Measurements from ENCODE around the gene NTN1.
"Not testable (repeated sequence)": the region's sequence is repeated elsewhere in the genome, so short reads cannot be mapped to it uniquely, and the experiment has no call there.

NTN1 gene

DNA sequence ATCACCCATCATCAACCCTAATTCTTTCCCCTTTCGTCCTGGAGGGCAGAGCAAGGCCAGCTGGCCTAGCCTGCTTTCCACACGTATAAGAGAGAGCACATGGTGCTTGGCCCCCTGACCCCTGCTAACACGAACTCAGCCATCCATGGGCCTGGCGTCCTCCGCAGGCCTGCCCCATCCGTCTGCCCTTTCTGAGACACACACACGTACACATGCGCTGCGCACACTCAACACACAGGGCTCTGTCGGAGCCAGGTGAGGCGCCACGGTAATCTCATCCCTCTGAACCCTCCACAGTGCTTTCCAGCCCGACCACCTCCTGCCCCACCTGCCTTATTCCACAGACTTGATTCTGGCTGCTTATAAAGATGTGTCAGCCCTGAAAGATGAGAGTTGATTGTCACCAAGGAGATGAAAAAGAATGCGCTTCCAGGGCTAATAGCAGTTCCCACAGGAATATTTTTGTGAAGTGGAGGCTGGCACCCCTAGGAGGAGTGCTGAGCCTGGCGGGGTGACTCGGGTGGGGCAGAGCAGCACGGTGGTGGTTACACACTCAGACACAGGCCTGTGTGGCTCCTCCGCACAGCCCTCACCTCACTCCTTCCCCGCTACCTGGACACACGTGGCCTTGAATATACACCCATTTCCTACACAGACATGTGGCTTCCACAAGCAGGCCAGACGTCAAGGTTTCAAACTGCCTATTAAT, 228.1 kb downstream of the NTN1 start:
- no peak for DNase-seq (ENCODE audit: low read depth)

DNA sequence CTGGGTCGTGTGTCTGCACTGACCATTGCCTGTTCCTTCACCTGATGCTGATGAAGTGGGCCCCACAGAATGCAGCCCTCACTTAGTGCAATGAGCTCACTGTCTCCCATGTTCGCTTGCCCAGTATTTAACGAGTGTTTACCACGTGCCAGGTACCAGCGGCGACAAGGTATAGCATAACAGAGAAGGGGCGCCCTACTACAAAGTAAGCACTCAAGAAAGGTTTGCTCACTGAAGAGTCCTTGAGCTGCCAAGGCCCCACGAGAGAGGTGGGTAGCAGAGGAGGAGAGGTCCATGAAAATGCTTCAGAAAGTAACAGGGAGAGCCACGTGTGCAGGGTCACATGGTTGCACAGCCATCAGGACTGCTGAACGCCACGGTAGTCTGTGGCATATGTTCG, 230.0 kb downstream of the NTN1 start:
- no peak for DNase-seq (ENCODE audit: low read depth)

DNA sequence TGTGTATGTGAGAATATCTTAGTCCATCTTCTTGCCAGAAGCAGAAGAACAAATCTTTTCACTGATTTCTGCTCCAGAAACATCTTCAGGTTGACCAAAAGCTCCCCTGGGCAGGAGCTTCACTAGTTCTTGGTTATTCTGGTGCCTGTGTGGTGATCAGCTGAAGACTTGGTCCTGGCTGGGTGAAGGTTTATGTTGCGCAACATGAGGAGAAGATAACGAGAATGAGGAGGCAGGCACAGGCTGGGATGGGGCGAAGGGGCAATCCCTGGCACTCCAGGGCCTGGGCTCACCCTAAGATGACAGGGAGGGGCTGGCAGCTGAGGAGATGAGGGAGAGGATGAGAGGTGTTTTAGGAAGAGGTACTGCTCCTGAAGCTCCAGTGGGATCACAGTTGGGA, 232.0 kb downstream of the NTN1 start:
- no peak for DNase-seq (ENCODE audit: low read depth)

DNA sequence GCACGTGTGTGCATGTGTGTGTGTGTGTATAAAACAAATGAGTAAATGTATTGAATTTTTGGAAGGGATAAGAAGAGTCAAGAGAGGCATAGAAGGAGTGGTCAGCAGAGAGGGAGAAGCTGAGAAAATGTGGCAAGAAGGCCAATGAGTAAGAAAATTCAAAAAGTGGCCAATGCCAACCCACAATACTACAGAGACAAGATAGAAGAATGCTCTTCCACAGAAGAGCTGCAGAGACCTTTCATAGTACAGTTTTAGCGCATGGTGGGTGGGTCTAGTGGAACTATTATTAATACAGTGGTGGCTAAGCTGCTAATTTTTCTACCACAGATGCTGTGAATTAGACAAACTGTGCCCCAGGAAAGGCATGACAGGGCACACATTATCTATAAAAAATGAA, 233.5 kb downstream of the NTN1 start:
- DNase-seq (ENCODE audit: low read depth), result no peak

DNA sequence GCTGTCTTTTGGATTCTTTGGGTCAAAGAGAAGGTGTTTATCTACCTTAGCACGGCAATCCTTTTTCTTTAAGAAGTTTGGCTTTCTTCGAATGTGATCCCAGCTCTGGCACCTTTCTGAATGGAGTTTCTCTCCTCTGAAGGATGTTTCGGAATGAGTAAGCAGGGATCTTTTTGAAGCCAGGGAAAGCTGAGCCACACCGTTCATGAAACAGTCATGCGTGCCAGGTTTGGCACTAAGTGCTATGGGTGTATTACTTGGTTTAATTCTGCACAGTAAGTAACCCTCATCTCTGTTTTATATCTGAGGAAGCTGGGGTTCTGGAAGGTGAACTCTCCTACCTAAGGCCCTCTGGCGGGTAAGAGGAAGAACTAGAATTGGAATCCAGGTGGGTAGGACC, 234.5 kb downstream of the NTN1 start:
- no peak for DNase-seq (ENCODE audit: low read depth)

DNA sequence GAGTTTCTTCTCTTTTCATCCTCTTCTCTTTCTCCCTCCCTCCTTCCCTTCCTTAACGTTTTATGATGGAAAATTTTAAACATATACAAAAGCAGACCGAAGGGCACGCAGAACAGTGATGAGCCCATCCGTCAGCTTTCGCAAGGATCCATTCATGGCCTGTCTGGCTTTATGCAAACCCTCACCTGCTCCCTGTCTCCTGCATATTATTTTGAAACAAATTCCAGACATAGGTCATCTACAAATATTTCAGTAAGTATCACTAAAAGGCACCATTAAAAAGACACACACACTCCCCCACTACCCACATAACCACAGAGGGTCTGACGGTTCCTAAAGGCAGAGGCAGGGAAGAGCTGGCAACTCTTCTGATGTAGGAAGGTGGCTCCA, 235.0 kb downstream of the NTN1 start:
- DNase-seq (ENCODE audit: low read depth), result no peak

DNA sequence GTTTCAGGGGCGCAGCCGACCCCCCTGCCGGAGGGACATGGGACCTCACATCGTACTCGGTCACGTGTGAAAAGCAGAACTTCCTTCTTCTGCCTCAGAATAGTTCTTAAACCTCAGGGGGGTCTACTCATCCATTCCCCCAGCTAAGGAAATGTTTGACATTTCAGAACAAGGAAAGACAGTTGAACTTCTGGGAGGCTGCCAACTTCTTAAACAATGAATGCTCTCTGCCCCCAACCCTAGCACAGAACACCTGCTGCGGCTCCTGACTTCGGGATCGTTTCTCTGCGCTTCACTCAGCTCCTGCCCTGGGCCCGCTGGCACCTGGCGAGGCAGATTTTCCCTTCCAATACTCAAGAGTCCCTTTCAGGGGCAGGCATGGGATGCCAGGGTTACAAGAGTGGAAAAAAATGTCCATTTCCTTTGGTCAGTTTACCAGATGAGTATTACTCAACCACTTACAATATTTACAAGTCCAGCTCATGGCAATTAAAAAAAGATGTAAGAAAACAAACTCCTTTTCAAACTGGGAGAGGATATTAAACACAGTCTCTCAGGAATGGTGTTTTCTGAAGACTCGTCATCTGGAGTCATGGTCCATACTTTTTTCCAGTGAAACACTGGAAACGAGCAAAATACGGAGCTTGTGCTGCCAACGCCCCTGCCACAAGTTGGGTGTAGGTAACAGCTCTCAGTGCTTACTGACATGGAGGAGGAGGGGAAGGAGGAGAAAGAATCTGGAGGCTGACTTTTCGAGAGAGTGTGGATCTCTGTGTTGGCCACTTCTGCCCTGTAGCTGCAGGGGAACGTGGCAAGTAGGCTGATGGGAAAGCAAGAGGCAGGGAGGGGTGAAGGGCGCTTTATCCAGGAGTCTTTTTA, 235.7 kb downstream of the NTN1 start:
- DNase-seq (ENCODE audit: low read depth), result no peak

DNA sequence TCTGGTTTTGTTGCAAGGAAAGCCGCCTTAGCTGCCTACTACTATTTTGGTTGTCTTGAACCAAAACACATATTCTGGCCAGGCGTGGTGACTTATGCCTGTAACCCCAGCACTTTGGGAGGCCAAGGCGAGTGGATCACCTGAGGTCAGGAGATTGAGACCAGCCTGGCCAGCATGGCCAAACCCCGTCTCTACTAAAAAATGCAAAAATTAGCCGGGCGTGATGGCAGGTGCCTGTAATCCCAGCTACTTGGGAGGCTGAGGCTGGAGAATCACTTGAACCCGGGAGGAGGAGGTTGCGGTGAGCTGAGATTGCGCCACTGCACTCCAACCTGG, 236.3 kb downstream of the NTN1 start:
- DNase-seq (ENCODE audit: low read depth), result not testable (repeated sequence)

DNA sequence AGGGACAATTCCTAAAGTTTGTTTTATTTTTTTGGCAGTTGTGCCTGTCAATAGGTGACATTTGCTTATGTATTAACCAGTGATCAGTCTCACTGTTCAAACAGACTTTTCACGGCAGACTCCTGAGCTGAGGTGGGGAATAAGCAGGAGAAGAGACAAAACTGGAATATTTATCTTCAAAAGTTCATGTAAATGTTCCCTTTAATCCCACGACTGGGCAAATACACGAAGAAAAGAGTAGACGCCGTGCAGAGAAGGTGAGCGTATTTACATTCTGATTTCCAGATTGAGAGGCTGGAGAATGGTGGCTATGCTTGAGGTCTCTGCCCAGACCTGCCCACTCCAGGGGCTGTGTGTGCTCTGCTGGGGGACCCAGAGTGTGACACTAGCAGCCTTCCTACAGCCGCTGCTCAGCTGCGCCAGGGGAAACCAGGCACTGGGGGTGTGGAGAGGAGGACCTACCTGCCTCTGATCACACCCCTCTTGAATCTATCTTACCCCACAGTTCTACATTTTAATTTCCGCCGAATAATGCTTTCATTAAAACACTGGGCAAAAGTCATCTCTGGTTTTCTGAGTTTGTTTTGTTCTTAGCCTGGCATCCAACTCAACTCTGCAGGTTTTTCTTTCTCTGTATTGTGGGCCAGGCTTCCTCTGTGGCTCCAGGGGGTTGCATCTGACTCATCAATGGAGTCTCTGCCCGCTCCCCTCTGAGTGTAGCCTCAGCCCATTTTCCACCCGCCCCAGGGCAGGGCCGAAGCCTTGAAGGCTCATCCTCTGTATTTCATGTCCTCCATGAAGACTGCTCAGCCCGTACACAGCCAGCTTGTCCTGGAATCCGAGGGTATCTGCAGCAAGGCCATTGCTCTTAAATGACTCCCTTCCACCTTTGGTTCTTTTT, 237.1 kb downstream of the NTN1 start:
- DNase-seq (ENCODE audit: low read depth), result no peak

DNA sequence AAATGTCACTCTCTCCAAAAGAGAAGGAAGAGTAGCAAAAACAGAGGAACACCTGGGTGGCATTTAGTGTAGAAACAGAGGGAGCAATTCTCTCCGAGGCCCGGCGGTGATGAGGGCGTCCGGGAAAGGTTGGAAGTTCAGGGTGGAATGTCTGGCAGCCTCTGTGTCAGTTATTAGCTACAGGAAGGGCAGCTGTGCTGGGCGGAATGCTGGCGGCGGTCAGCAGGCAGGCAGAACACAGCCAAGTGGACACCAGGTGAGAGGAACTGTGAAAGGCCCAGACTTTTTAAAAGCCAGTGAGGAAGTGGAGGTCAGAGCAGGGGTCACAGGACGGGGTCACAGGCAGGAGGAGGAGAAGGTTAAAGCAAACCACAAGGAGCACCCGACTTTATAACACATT, 238.1 kb downstream of the NTN1 start:
- no peak for DNase-seq (ENCODE audit: low read depth)

DNA sequence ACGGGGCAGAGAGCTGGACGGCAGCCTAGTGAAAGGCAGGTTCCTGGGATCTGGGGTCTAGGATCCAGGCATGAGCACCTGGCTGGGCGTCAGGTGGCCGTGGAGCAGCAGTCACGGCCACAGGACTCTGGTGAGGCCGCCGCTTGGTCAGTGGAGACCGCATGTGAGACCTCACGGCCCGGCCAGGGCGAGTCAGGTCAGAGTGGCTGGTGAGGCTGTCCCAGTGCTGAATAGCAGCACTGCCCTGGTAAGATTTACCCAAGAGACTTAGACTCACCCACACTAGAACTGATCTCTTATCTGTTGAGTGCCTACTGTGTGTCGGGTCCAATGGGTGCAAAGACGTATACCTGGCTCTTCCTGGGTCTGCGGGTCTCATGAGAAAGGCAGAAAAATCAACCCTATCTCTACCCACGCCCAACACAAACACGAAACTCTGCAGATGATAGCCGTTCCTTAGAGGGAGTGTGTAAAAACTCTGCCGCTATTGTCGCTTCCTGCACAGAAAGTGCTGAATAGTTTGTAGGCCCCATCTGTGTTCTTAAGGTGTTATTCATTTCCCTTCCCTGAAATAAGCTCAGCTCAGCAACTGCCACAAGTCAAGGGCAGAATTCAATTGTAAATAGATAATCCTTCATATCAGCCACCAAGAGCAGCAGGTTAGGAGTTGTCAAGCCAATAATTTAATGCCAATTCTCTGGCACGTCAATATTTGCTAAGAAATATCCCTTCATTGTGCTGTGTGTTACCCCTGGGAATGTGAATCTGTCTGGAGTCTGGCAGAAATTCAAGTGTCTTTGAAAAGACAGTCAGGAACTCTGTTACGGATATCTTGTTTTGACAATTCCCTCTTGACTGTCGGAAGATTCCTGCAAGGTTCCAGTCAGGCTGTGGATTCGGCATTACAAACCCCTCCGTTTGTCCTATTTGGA, 240.0 kb downstream of the NTN1 start:
- no peak for DNase-seq (ENCODE audit: low read depth)

DNA sequence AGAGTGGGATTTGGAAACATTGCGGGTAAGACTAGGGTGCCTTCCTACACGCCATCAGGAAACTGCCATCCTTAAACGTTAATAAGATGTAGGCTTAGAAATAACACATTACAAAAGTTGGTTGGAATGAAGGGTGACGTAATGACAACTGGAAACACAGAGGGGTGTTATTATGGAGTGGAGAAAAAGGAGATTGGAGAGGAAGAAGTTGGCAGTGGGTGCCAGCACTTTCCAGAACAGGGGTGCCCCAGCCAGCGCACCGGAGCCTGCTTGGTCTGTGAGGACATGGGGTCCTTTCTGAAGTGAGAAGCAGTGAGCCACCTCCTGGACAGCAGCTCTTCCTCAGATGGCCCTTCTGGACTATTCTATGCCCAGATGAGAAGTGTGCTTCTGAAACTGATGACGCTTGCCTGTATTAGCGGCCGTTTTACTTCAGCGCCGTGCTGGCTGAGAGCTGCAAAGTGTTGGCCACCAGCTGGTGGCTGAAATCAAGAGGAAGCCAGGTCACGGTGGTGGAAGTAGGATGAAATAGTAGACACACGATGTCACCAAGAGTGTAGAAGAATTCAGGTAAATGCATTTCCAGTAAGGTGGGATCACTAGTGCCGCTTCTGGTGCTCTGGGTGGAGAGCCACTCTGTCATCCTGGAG, 244.8 kb downstream of the NTN1 start:
- DNase-seq (ENCODE audit: low read depth), result no peak

DNA sequence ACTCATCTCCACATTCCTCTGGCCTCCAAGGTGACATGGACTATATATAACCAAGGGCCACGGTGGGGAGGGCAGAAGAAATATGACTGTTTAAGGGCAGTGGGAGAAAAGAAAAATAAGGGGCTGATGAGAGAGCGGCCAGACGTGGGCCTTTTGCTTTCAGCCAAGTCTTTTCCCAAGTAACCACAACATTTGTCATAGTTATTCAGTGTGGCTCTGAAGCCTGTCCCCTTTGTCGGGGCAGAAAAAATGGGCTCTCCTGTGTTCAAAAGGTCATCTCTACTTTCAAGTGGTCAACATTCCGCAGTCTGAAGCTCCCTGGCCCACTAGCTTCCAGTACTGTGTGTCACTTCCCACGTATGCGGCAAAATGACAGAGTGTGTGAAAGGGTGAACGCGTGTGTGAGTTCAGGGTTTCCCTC, 245.4 kb downstream of the NTN1 start:
- DNase-seq (ENCODE audit: low read depth), result no peak

DNA sequence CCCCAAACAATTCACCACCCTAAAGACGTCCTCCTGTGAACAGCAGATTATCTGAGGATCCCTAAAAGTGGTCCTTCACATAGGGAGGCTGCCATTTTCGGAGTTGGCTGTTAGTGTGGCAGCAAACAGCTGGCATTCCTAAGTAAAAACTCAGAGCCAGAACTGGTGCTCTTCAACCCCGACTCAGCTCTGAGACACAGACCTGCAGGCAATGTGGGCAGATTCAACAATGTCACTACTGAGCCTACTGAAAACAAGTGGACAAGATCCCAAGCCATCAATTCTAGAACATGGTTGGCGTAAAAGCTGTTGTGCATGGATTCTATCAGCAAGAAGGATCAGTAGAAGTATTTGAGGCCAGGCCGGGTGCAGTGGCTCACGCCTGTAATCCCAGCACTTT, 247.2 kb downstream of the NTN1 start:
- DNase-seq (ENCODE audit: low read depth), result no peak

DNA sequence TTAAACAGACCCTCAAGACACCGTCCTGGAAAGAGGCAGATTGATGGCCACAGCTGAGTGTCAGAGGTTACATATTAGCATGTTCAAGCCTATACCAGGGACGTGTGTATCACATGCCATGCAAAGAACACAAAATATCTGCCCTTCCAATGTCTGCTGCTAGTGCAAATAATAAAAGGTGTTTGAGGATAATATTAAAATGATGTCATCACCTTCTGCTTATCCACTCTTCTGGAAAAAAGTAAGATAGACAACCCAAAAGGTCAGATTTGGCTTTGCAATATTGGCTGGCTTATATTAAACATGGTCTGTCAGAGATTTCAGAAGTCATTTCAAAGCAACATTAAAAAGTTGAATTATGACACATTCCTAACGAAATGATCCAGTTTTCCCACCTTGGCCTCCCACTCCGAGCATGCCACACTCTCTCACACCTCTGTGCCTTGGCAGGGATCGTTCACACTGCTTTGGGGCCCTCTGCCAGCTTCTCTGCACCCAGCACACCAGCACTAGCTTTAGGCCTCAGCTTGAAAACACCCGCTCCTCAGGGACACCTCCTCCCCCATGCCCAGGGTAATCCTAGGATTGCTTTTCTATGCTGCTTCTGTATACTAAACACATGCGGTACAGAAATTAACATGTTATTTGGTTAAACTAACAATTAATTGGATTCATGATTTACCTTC, 248.2 kb downstream of the NTN1 start:
- no peak for DNase-seq (ENCODE audit: low read depth)

DNA sequence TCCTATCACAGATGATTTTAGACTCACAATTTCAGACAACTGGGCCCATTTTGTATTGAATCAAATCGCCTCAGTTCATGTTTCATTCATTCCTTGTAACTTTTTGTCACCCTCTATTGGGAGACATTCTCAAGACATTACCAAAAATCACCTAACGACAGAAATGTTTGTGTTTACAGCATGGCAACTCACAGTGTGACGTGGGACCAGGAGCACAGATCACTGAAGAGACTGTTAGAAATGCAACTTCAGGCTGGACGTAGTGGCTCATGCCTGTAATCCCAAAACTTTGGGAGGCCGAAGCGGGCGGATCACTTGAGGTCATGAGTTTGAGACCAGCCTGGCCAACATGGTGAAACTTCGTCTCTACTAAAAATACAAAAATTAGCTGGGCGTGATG, 249.6 kb downstream of the NTN1 start:
- no peak for DNase-seq (ENCODE audit: low read depth)

DNA sequence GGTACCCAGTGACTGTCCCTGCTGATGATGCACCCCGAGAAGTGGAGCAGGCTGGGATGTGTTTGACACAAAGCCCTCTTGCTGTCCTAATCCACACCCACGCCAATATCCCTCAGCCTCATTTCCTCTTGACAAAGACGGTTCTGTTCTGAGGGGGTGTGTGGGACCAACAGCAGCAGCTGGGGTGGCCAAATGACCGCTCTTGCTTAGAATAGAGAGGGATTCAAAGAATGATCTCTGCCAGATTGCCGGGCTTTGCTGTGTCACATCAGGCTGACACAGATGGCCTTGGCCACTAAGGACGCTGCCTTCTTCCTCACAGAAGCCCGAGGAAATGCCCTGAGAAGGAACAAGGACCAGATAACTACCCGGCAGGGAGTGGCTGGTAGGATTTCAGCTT, 250.7 kb downstream of the NTN1 start:
- no peak for DNase-seq (ENCODE audit: low read depth)

DNA sequence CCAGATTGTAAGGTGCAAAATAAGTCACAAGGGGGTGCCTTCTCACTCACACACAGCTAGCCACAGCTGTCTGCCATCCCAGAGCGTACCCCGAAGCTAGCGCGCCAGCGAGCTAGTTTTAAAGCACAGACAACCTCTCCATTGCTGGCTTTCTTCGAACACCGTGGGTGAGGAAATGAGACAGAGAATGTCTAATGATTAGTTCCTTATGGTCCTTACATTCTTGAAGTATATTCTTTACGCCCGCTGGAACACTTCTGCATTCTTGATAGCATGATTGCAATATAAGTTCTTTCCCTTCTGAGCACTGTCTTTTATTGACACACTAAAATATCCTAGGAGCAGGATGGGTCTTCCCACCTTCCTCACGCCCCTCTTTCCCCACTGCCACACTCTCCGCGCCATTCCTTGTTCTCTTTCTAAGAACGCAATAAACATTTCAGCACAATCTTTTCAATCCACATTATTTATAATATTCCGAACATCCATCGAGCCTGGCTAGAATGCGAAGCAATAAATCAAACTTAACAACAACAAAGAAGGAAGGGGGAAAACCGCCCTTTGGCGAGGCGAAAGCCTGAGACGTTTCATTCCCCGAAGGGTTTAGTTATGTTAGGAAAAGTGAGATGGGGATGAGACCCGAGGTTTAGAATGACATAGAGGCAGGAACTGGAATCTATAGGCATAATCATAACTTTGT, 251.3 kb downstream of the NTN1 start:
- no peak for DNase-seq (ENCODE audit: low read depth)

DNA sequence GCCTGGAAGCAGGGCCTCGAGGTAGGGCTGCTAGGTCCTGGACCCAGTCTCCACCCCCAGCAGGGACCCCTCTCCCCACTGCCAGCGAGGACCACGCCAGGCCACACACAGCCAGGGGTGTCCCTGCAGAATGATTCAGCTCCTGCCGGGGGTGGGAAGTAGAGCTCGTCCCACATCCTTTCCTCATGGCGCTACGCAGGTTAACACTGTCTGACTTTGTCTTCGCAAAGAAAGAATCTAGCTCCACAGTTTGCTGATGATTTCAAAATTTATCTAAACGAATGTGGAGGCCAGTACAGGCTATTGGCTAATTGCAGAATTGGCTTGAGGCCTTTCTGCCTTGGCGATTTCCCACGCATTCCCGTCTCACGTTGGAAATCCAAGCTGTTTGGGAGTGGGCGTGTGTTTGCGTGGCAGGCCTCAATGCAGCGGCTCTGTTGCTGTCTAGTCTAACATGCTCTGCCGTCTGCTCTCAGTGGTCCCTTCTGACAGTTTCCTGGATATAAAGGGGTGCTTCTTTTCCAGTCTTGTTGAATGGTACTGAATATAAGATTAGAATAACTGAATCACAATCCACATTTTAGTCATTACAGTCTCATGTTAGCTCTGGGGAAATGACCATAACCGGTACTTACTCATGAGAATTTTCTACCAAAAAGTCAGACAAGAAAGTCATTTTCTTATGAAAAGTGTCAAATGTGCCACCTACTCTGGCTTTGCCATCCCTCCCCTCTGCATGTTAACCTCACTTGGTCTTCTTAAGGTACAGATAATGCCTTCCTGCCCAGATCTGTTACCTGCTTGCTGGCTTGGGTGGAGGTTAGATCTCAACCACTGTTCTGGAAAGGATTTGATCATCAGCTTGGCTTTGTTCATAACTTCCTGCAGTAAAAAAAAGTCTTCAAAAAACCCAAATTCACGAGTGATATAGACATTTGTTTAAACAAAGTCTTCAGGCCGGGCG, 252.4 kb downstream of the NTN1 start:
- no peak for DNase-seq (ENCODE audit: low read depth)
